ENCODE measurements around the gene COL11A1.
A peak's percentile ranks its signal among the peaks of the same experiment; 100 is the strongest.
"Not testable (repeated sequence)": the region's sequence is repeated elsewhere in the genome, so short reads cannot be mapped to it uniquely, and the experiment has no call there.

Gene COL11A1

GRCh38 chr1:103108376-103109150 is at the start of gene COL11A1:
COL11A1 (minus strand) TSS chr1:103108522; CDS start chr1:103108178, 344 bp downstream.
- DNase-seq (ENCODE audit: insufficient read length, low spot score): no peak

GRCh38 chr1:103156966-103157365 is 48.6 kb upstream of the COL11A1 start:
- FAIRE-seq (no peak), DNase-seq (ENCODE audit: insufficient read length, low spot score) (no peak)

More at GRCh38 chr1:103108376-103109150, at the start of gene COL11A1:
- FAIRE-seq: no peak

- FAIRE-seq: no peak
- DNase-seq (ENCODE audit: insufficient read length, low spot score): no peak
Observed at GRCh38 chr1:103146166-103146565, 37.8 kb upstream of the COL11A1 start.

- DNase-seq (ENCODE audit: insufficient read length, low spot score): no peak
- no peak for FAIRE-seq
Observed at GRCh38 chr1:103145449-103145848, 37.1 kb upstream of the COL11A1 start.

- no peak for FAIRE-seq
- DNase-seq (ENCODE audit: insufficient read length, low spot score): no peak
Observed at GRCh38 chr1:103144681-103145080, 36.4 kb upstream of the COL11A1 start.

- FAIRE-seq: no peak
- DNase-seq (ENCODE audit: insufficient read length, low spot score): no peak
Observed at GRCh38 chr1:103142461-103142860, 34.1 kb upstream of the COL11A1 start.

GRCh38 chr1:103129796-103130195 is 21.5 kb upstream of the COL11A1 start:
- no peak for DNase-seq (ENCODE audit: insufficient read length, low spot score)
- FAIRE-seq: no peak

GRCh38 chr1:103129255-103129654 is 20.9 kb upstream of the COL11A1 start:
- no peak for DNase-seq (ENCODE audit: insufficient read length, low spot score)

GRCh38 chr1:103128256-103128655 is 19.9 kb upstream of the COL11A1 start:
- FAIRE-seq; DNase-seq (ENCODE audit: insufficient read length, low spot score): not testable (repeated sequence)

More at GRCh38 chr1:103129255-103129654, 20.9 kb upstream of the COL11A1 start:
- no peak for FAIRE-seq

- DNase-seq (ENCODE audit: insufficient read length, low spot score): no peak
- no peak for FAIRE-seq
Observed at GRCh38 chr1:103125219-103125618, 16.9 kb upstream of the COL11A1 start.

- FAIRE-seq (no peak), DNase-seq (ENCODE audit: insufficient read length, low spot score) (no peak)
Observed at GRCh38 chr1:103122983-103123720, 14.8 kb upstream of the COL11A1 start.

GRCh38 chr1:103120981-103121380 is 12.7 kb upstream of the COL11A1 start:
- no peak for FAIRE-seq
- no peak for DNase-seq (ENCODE audit: insufficient read length, low spot score)

GRCh38 chr1:103112546-103112945 is 4.2 kb upstream of the COL11A1 start:
- DNase-seq (ENCODE audit: insufficient read length, low spot score) (no peak), FAIRE-seq (no peak)

GRCh38 chr1:103111926-103112325 is 3.6 kb upstream of the COL11A1 start:
- DNase-seq (ENCODE audit: insufficient read length, low spot score): no peak
- FAIRE-seq: no peak

- FAIRE-seq (no peak), DNase-seq (ENCODE audit: insufficient read length, low spot score) (no peak)
Observed at GRCh38 chr1:103110701-103111100, 2.4 kb upstream of the COL11A1 start.

- DNase-seq (ENCODE audit: insufficient read length, low spot score) (no peak), FAIRE-seq (no peak)
Observed at GRCh38 chr1:103109311-103109920, 1.1 kb upstream of the COL11A1 start.

- no peak for DNase-seq (ENCODE audit: insufficient read length, low spot score)
- FAIRE-seq: no peak
Observed at GRCh38 chr1:103107741-103108375, 464 bp downstream of the COL11A1 start.

GRCh38 chr1:103106426-103107341 is 1.6 kb downstream of the COL11A1 start:
- FAIRE-seq (peak; percentile 66), DNase-seq (ENCODE audit: insufficient read length, low spot score) (no peak)

- DNase-seq (ENCODE audit: insufficient read length, low spot score) (no peak), FAIRE-seq (no peak)
Observed at GRCh38 chr1:103101399-103101798, 6.9 kb downstream of the COL11A1 start.

GRCh38 chr1:103089221-103089620 is 19.1 kb downstream of the COL11A1 start:
- FAIRE-seq: no peak
- no peak for DNase-seq (ENCODE audit: insufficient read length, low spot score)

All from GM19239 (cell line).